ENCODE data around the gene BRF1.
"Not testable (repeated sequence)": the region's sequence is repeated elsewhere in the genome, so short reads cannot be mapped to it uniquely, and the experiment has no call there.

Gene BRF1, protein sequence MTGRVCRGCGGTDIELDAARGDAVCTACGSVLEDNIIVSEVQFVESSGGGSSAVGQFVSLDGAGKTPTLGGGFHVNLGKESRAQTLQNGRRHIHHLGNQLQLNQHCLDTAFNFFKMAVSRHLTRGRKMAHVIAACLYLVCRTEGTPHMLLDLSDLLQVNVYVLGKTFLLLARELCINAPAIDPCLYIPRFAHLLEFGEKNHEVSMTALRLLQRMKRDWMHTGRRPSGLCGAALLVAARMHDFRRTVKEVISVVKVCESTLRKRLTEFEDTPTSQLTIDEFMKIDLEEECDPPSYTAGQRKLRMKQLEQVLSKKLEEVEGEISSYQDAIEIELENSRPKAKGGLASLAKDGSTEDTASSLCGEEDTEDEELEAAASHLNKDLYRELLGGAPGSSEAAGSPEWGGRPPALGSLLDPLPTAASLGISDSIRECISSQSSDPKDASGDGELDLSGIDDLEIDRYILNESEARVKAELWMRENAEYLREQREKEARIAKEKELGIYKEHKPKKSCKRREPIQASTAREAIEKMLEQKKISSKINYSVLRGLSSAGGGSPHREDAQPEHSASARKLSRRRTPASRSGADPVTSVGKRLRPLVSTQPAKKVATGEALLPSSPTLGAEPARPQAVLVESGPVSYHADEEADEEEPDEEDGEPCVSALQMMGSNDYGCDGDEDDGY

DNA sequence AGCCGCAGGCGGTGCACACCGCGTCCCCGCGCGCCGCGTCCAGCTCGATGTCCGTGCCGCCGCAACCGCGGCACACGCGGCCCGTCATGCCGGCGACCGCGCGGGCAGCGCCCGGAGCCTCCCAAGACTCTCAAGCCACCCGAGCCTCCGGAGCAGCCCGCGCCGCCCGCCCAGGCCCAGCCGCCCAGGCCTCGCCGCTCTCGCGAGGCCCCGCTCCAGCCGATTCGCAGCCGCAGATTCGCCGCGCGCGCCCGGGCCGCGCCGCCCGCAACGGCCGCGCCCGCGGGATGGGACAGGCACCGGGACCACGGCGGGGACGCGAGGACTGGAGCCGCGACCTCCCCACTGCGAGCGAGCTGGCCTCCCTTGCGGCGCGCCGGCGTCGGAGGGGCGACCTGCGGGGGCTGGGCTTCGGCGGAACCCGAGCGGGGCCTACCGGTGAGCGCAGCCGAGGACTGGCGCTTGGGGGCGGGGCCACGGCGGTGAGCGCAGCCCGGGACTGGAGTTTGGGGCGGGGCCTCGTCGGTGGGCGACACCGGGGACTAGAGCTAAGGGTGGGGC lies at the start of gene BRF1:
BRF1 (minus strand) TSS at position 460 of the 561 bp plus-strand sequence; CDS start at position 88, 372 bp downstream.
- DNase-seq, result peak in 13 of 14 donors; percentile 65 to 96 (median 92)

GRCh38 chr14:105349992-105350391 lies 49.2 kb upstream of the BRF1 start:
- no peak for DNase-seq

- DNase-seq, result no peak
Observed at GRCh38 chr14:105348945-105349699, 48.3 kb upstream of the BRF1 start.

DNA sequence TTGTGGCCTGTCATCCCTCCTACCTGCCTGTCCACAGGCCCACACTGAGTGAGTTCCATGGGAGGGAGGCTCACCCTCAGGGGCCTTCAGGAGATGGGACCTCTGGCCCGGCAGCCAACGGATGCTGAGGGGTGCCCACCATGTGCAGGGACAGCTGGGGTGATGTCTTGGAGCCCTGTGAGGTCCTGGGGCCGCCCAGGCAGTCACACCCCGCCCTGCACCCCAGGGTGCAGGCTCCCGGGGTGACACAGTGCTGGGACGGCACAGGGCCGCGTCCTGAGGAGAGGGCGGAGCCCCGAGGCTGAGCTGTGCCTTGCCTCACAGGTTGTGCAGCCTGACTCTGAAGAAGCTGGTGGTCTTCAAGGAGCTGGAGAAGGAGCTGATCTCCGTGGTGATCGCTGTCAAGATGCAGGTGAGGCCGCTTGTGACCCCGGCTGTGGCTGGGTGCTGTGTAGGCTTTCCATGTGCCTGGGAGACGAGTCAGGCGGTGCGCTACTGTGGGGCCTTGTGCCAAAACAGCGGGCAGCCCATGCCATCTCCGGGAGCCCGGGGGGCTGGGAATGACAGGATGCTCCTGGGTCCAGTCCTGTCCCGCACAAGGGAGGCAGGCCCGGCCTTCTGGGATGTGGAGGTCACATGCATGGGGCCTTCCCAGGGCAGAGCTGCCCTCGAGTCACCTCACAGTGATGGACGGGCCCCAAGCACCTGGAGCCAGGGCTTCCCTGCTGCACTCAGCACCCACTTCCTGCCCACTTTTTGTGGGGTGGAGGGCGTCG lies 47.6 kb upstream of the BRF1 start:
- DNase-seq, result no peak

- no peak for DNase-seq
Observed at GRCh38 chr14:105347587-105347968, 46.8 kb upstream of the BRF1 start.

DNA sequence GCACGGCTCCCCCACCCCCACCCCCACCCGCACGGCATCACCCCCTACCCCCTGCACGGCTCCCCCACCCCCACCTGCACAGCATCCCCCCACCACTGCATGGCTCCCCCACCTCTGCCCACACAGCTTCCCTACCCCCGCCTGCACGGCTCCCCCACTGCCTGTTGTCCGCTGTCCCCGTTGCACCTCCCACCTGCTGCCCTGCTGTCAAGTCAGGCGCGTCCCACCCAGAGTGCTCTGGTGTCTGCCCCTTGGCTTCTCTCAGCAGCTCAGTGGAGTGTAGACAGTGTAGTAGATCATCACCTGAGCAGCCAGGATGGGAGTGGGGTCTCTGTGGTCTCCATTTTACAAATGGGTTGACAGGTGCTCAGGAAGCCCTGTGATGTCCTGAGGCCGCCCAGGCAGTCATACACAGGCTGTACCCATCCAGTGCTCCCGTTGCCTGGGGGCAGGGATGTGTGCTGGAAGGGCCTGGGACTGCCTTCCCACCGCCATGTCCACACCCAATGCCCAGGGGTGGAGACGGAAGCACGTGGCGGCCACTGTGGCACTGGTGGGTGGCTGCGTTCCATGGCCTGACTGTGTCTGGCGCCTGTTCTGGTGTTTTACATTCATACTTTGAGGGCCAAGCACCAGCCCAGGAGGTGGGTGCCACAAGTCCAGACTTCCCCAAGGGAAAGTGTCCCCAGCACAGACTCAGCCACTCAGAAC lies 46.2 kb upstream of the BRF1 start:
- no peak for DNase-seq

DNA sequence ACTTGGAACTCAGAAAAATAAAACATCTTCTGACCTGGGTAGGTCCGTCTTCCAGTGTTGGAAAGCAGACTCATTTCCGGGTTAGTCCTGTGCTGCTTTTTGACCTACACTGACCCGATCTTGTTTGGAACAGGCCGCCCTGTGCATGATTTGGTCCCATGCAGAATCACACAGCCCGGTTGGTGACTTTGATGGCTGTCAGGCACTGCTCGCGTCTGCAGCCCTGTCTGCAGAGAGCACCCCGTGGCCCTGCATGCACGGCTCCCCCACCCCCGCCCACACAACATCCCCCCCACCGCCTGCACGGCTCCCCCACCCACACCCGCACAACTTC lies 45.4 kb upstream of the BRF1 start:
- no peak for DNase-seq

DNA sequence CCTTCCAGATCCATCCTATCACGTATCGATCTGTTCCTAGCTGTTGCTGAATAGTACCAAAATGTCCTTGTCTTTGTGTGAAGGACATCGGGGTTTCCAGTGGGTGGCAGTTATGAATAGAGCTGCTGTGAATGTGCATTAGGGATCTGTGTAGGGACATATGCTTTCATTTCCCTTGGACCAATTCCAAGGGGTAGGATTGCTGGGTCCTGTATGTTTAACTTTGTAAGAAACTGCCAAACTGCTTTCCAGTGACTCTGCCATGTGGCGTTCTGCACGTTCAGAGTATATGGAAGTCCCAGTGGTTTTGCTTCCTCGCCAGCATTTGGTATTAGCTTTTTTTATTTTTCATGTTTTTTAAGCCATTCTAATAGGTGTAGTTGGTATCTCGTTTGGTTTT lies 42.4 kb upstream of the BRF1 start:
- DNase-seq, result no peak

GRCh38 chr14:105340821-105341733 lies 40.3 kb upstream of the BRF1 start:
- DNase-seq, result peak in 6 of 14 donors; percentile 26 to 55 (median 43)

DNA sequence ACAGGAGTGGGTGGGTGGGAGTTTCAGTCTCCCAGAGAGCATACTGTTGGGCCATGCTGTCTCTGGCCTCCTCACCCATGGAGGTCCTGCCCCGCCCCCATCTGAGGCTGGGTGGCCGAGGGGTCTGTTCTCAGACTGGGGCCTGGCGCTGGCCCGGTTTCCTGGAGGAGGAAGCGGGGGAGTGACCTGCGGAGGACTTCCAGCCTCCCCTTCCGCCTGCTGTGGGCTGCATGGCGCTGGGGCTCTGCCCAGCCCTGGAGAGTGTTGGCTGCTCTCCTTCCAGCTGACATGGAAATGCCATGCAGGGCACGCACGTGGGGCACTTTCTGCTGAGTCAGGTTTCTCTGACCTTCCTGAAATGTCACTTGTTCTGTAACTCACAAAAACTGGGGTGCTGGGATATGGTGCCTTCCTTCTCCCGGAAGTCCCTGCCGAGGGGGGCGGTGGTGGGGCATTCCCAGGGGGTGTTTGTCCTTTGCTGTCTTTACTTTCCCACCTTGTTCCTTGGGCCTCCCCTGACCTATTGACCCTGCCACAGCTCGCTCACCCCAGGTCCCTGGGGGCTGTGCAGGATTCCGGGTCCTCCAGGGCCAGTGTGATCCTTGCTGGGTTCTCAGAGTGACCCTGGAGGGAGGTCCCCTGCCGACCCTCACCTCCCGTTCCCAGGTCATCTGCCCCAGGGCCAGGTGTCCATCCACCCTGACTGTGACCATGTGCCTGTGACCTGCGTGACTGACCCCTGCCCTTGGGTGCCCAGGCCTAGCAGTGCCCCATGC lies 37.4 kb upstream of the BRF1 start:
- peak in 7 of 14 donors; percentile 23 to 69 (median 49) for DNase-seq

DNA sequence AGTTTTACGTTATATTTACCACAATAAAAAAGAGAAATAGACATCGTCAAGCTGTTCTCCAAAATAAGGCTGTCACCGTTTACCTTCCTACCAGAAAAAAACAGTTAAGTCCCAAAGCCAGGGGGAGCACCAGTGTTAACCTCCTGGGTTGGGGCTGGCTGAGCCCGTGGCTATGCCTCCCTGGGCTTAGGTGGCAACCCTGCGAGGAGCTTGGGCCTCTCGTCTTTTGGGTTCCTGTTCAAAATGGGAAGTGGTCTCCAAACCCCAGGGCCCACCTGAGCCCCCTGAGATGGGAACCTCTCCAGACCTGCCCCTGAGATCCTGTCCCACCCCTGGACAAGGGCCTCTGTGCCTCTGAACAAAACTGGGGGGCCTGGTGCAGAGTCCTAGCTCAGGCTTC lies 36.6 kb upstream of the BRF1 start:
- DNase-seq, result no peak

- no peak for DNase-seq
Observed at GRCh38 chr14:105336477-105337287, 35.9 kb upstream of the BRF1 start.

DNA sequence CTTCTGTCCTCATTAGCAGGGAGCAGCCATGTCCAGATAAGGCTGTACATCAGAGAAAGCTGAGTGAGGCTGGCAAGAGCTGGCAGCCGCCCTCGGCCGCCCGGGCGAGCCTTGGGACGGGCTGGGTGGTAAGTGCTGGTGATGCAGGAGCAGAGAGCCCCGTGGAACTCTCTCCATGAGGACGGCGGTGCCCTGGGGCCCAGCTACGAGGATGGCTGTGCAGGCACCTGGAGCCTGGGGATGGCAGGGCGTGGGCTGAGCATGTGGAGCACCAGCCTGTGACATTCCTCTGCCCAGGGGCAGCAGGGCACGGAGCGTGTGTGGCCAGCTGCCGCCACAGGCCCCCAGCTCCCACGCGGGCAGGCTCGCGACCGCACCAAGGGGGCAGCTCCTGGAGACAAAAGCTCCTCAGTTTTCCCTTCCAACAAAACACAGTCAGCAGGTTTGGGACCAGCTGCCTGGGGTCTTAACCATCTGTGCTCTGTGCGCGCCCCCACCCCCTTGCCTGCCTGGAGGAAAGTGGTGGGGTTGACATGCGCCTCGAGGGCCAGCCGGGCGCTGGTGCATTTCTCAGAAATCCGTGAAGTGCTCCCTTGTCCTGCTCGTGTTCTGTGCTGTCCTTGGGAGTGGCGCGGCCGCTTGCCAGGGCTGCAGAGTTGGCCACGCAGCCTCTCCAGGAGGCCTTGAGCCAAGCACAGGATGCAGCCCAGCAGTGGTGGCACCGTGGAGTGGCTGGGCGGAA lies 35.1 kb upstream of the BRF1 start:
- peak in 7 of 14 donors; percentile 50 to 82 (median 73) for DNase-seq

DNA sequence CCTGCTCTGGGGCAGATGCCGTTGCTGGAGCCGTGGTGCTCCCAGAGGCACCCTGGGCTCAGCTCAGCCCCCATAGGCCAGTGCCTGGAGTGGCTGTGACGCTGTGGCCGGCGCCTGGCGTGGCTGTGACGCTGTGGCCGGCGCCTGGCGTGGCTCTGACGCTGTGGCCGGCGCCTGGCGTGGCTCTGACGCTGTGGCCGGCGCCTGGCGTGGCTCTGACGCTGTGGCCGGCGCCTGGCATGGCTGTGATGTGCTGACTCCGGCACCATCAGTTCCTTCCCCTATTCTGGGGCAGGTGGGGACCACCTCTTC lies 34.4 kb upstream of the BRF1 start:
- DNase-seq, result not testable (repeated sequence)

DNA sequence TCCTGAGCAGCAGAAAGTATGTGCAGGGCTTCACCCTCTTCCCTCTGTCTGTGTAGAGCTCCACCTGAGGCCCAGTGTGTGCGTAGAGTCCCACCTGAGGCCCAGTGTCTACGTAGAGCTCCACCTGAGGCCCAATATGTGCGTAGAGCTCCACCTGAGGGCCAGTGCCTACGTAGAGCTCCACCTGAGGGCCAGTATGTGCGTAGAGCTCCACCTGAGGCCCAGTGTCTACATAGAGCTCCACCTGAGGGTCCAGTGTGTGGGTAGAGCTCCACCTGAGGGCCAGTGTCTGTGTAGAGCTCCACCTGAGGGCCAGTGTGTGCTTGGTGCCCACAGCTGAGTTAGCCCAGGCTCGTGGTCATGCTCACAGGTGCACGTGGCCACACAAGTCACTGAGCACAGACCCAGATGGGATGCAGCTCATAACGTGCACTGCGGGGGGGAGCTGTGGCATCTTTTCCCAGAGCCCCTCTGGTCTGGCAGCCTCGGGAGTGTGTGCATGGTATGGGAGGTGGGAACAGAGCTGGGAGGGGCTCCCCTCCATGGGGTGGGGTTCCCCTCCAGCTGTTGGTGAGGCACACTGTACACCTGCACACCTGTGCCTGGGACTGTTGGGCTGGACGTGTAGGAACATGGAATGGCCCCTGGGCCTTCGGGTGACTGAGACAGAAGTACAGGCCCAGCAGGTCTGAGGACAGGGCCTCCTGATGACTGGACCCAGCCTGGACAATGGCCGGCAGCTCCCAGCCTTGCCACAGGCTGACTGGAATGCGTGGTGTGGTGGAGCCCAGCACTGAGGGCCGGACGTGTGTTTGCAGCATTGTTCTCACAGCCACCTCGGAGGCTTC lies 33.8 kb upstream of the BRF1 start:
- DNase-seq, result no peak

DNA sequence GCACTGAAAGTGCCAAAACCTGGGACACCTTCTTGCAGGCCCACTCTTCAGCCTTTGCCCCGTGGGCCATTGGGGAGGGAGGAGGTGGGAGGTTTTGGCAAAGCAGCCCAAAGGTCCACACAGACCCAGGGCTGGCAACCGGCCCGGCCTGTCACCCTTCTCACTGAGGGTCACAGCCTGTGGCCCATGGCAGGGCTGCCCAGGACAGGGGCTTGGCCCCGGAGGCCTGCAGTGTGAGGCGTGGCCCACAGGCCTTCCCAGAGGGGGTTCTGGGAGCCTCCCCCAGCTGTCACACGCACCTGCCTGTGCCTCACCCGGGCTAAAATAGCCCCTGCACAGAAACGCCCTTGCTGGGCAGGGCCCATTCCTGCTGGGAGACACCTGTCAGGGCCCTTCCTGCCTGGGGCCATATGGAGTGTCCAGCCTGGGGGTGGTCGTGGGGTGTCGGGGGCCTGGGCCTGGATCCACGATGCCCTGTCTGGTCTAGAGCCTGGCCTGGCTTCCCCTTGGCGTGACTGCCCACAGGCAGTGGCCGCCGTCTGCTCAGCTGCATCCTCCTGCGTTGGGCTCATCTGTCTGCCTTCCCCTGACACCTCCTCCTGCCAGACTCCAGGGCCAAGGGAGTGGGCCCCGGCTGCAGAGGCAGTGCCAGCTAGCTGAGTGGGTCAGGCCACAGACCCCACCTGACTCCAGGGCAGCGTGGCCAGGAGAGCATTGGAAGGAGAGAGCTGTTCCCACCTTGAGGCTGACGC lies 33.0 kb upstream of the BRF1 start:
- no peak for DNase-seq
